Activated T-cell treated with anti-CD3 and anti-CD28 coated beads, Interleukin-2, amount 50 U/mL, for 24 hours (primary cell): ENCODE measurements around the gene CDH10.

Experiments used
- DNase-seq: peaks from one replicate; pipeline ENCODE4 v3.0.0-alpha.2; 2020
- H3K27ac Mint-ChIP-seq: 2 replicates; pipeline ENCODE4 v1.8.0; 2020; ENCODE audit warnings: mild to moderate bottlenecking, mixed read lengths
- H3K27me3 Mint-ChIP-seq: 2 replicates; pipeline ENCODE4 v1.8.0; 2020; ENCODE audit warnings: mixed read lengths
- H3K36me3 Mint-ChIP-seq: 2 replicates; pipeline ENCODE4 v1.8.0; 2020; ENCODE audit warnings: low read depth, mixed read lengths
- H3K4me1 Mint-ChIP-seq: 2 replicates; pipeline ENCODE4 v1.8.0; 2020; ENCODE audit warnings: low read depth, mixed read lengths
- H3K4me3 Mint-ChIP-seq: 2 replicates; pipeline ENCODE4 v1.8.0; 2020; ENCODE audit warnings: mild to moderate bottlenecking, moderate library complexity, mixed read lengths
- H3K9me3 Mint-ChIP-seq: 2 replicates; pipeline ENCODE4 v1.8.0; 2020; ENCODE audit warnings: mixed read lengths

Gene CDH10

GRCh38 chr5:24555229-24555628, 89.5 kb downstream of the CDH10 start:
- no peak for DNase-seq
- Mint-ChIP-seq H3K27me3 (no peaks in the 10 kb centered on the region), H3K9me3 (peaks cover 19% of the 10 kb centered on the region), H3K36me3 (no peaks in the 10 kb centered on the region), H3K4me1 (no peaks in the 10 kb centered on the region), H3K4me3 (no peak overlapping the region), H3K27ac (no peak overlapping the region)

- no peaks in the 10 kb centered on the region for H3K36me3 Mint-ChIP-seq
- H3K27me3 Mint-ChIP-seq: no peaks in the 10 kb centered on the region
- H3K27ac Mint-ChIP-seq: no peak overlapping the region
- no peaks in the 10 kb centered on the region for H3K4me1 Mint-ChIP-seq
- H3K4me3 Mint-ChIP-seq: no peak overlapping the region
- no peak for DNase-seq
- H3K9me3 Mint-ChIP-seq: peaks cover 11% of the 10 kb centered on the region
Observed at GRCh38 chr5:24547132-24547531, 97.6 kb downstream of the CDH10 start.

GRCh38 chr5:24539613-24540012, 105.2 kb downstream of the CDH10 start:
- Mint-ChIP-seq H3K27ac (no peak overlapping the region), H3K36me3 (no peaks in the 10 kb centered on the region), H3K4me1 (no peaks in the 10 kb centered on the region), H3K27me3 (no peaks in the 10 kb centered on the region), H3K9me3 (peaks cover 16% of the 10 kb centered on the region), H3K4me3 (no peak overlapping the region)
- no peak for DNase-seq

DNA sequence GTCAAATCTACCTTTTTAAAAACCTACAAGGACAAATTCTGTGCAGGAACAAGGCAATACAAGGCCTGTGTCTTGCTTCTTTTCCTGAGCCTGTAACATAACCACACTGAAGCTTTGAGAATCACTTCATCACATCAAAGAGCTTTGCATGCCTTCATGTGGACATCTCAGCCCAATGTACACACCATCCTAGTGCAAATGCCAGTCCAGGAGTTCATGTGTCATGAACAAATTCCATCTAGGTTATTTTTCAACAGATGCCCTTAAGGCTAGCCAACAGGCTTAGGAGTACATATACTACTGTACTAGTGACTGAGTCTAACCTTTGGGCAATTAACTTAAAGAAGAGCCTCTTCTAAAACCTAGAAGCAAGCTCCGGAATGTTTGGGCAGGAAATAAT, 106.4 kb downstream of the CDH10 start:
- peaks cover 12% of the 10 kb centered on the region for H3K9me3 Mint-ChIP-seq
- no peaks in the 10 kb centered on the region for H3K27me3 Mint-ChIP-seq
- H3K27ac Mint-ChIP-seq: no peak overlapping the region
- H3K4me3 Mint-ChIP-seq: no peak overlapping the region
- no peaks in the 10 kb centered on the region for H3K4me1 Mint-ChIP-seq
- no peak for DNase-seq
- H3K36me3 Mint-ChIP-seq: no peaks in the 10 kb centered on the region

- Mint-ChIP-seq H3K27ac (no peak overlapping the region), H3K27me3 (no peaks in the 10 kb centered on the region), H3K4me3 (no peak overlapping the region), H3K4me1 (no peaks in the 10 kb centered on the region), H3K36me3 (no peaks in the 10 kb centered on the region), H3K9me3 (peaks cover 10% of the 10 kb centered on the region)
- no peak for DNase-seq
Observed at GRCh38 chr5:24535646-24536045, 109.1 kb downstream of the CDH10 start.

DNA sequence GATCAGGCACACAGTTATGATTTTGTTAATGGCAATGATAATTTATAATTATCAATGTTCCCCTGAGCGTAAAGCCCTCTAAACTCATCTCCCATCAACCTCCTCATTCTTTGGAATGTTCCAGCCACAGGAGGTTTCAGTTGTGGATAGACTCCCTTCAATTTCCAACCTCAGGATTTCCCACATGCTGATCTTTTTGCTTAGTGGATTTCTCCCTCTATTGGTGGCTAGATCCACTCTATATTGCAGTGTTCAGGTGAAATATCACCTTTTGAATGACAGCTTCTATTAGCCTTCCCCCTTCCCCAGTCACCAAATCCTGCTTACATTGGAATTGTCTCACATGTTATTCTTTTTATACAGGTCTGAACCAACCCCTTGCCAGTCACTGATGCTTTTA, 113.9 kb downstream of the CDH10 start:
- H3K4me1 Mint-ChIP-seq: no peaks in the 10 kb centered on the region
- no peaks in the 10 kb centered on the region for H3K36me3 Mint-ChIP-seq
- peaks cover 16% of the 10 kb centered on the region for H3K9me3 Mint-ChIP-seq
- DNase-seq: no peak
- H3K27me3 Mint-ChIP-seq: no peaks in the 10 kb centered on the region
- H3K27ac Mint-ChIP-seq: no peak overlapping the region
- no peak overlapping the region for H3K4me3 Mint-ChIP-seq

- H3K4me1 Mint-ChIP-seq: no peaks in the 10 kb centered on the region
- no peak overlapping the region for H3K4me3 Mint-ChIP-seq
- DNase-seq: no peak
- no peak overlapping the region for H3K27ac Mint-ChIP-seq
- no peaks in the 10 kb centered on the region for H3K36me3 Mint-ChIP-seq
- no peaks in the 10 kb centered on the region for H3K27me3 Mint-ChIP-seq
- peaks cover 13% of the 10 kb centered on the region for H3K9me3 Mint-ChIP-seq
Observed at GRCh38 chr5:24525414-24525813, 119.4 kb downstream of the CDH10 start.

DNA sequence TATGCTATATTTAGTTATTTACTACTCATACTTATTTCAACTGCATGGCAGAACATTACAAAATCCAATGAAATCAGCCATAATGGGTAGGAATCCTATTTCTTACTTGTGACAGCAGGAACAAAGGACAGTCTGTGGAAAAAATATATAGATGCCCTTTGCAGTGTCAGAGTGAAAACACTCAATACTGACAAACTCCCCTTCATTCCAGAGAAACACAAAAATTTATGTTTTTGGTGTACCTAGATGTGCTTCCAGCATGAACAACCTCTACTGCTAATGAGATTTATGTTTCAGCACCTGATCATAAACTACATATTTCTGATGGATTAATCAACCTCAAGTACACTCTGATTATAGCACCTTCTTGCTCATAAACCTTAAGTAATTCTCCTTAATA, 132.4 kb downstream of the CDH10 start:
- Mint-ChIP-seq H3K36me3 (no peaks in the 10 kb centered on the region), H3K9me3 (peaks cover 20% of the 10 kb centered on the region), H3K27me3 (no peaks in the 10 kb centered on the region), H3K4me3 (no peak overlapping the region), H3K27ac (no peak overlapping the region), H3K4me1 (no peaks in the 10 kb centered on the region)
- DNase-seq: no peak

DNA sequence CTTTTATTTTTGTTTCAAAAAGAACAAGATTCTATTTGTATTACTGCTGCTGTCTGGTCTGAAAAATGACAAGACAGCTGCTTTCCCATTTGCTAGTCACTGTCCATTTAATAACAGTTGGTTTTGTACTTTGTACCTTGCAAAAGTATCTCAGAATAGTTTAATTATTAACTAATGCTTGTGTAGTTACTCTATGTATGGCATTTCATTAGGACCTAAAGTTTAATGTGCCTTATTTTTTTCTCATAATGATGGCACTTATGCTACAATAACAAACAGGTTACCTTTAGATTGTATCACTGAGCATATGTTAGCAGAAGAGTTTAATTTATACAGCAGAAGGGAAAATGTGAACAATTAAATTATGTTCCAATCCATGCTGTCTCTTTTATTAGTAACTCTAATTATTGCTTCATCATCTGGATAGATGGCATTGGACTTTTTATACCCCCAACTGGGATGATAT, 134.2 kb downstream of the CDH10 start:
- no peak for DNase-seq
- Mint-ChIP-seq H3K4me1 (no peaks in the 10 kb centered on the region), H3K36me3 (no peaks in the 10 kb centered on the region), H3K27me3 (no peaks in the 10 kb centered on the region), H3K9me3 (peaks cover 20% of the 10 kb centered on the region), H3K27ac (no peak overlapping the region), H3K4me3 (no peak overlapping the region)

DNA sequence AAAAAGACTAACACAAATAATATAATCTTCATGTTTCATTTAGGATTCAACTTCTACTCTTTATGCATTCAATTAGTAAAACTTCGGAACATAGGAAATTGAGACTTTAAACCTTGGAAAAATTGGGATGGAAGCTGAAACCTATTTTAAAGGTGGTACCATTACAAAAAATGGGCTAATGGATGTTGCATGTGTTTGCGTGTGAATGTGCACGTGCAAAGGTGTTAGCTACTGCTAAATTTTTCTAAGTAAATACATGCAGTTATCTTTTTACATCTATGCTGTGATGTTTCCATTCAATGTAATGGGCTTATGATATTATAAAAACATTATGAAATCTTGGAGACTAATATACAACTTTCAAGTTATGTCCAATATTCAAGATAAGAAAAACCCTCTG, 134.8 kb downstream of the CDH10 start:
- DNase-seq: no peak
- Mint-ChIP-seq H3K9me3 (peaks cover 20% of the 10 kb centered on the region), H3K36me3 (no peaks in the 10 kb centered on the region), H3K4me1 (no peaks in the 10 kb centered on the region), H3K27ac (no peak overlapping the region), H3K27me3 (no peaks in the 10 kb centered on the region), H3K4me3 (no peak overlapping the region)

GRCh38 chr5:24505258-24505657, 139.5 kb downstream of the CDH10 start:
- Mint-ChIP-seq H3K27ac (no peak overlapping the region), H3K9me3 (peaks cover 7% of the 10 kb centered on the region), H3K4me1 (no peaks in the 10 kb centered on the region), H3K27me3 (no peaks in the 10 kb centered on the region), H3K36me3 (no peaks in the 10 kb centered on the region), H3K4me3 (no peak overlapping the region)
- no peak for DNase-seq

DNA sequence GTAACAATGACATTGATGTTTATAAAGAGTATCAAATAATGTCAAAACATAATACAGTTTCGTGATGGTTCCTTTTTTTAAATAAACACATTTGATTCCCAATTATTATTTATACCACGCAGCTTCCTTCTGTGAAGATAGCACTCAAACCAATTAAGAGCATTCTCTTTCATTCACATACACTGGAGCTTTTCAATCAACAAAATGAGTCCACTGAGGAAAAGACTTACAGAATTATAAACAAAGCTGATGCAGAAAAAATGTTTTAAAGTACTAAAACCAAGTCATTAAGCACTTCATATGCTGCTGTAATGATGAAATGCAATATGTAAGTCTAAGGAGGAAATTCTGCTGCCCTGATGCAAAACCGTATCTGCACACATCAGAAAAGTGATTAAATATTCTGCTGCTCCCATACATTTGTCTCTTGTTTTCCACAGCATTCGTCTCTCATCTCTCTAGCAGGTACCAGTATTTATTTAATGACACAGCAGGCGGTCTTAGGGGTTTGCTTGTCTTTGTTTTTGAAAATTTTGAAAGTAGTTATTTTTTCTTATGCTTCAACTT, 147.1 kb downstream of the CDH10 start:
- H3K4me3 Mint-ChIP-seq: no peak overlapping the region

DNA sequence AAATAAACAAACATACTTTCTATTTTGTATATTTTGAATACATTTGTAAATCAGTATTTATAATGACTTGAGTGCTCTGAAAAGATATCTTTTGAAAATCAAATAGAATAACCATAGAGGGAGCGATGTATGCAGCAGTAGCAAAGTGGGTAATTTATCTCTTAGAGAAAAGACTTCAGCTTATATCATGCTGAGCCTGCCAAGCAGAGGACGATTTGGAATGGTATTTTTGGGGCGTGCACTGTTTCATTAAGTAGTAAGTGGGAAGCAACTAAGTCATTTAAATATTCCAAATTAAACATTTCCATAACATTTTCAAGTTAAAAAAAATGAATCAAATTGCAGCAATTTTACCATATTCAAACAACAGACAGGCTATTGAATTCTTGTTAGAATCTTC, 147.6 kb downstream of the CDH10 start:
- Mint-ChIP-seq H3K4me1 (no peaks in the 10 kb centered on the region), H3K36me3 (no peaks in the 10 kb centered on the region), H3K27ac (no peak overlapping the region), H3K4me3 (no peak overlapping the region), H3K27me3 (no peaks in the 10 kb centered on the region), H3K9me3 (peaks cover 15% of the 10 kb centered on the region)
- DNase-seq: no peak

More for the DNA sequence above, 147.1 kb downstream of the CDH10 start:
- no peaks in the 10 kb centered on the region for H3K4me1 Mint-ChIP-seq
- no peak overlapping the region for H3K27ac Mint-ChIP-seq
- DNase-seq: no peak
- H3K9me3 Mint-ChIP-seq: peaks cover 15% of the 10 kb centered on the region
- no peaks in the 10 kb centered on the region for H3K36me3 Mint-ChIP-seq
- no peaks in the 10 kb centered on the region for H3K27me3 Mint-ChIP-seq

DNA sequence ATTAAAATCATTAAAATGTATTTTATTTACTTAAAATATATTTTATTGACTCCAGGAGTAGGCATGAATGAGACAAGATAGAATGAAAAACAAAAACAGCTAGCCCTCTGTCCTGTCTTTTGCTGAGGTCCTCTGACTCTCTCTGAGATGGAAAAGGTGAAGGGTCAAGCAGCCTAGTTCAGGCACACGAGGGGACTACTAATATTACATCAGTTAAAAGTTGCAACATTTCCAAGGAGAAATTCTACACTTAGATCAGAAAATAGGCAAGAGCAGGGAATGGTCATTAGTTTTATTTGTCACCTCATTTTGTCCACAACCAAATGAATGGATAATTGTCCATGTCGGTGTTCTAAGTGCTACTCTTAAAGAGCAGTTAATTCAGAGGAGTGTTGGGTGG, 148.5 kb downstream of the CDH10 start:
- H3K4me3 Mint-ChIP-seq: no peak overlapping the region
- H3K36me3 Mint-ChIP-seq: no peaks in the 10 kb centered on the region
- H3K4me1 Mint-ChIP-seq: no peaks in the 10 kb centered on the region
- no peak overlapping the region for H3K27ac Mint-ChIP-seq
- no peaks in the 10 kb centered on the region for H3K27me3 Mint-ChIP-seq
- H3K9me3 Mint-ChIP-seq: peaks cover 17% of the 10 kb centered on the region
- no peak for DNase-seq

GRCh38 chr5:24492229-24492628, 152.5 kb downstream of the CDH10 start:
- no peak overlapping the region for H3K27ac Mint-ChIP-seq
- no peak overlapping the region for H3K4me3 Mint-ChIP-seq
- no peaks in the 10 kb centered on the region for H3K4me1 Mint-ChIP-seq
- H3K9me3 Mint-ChIP-seq: peaks cover 23% of the 10 kb centered on the region
- no peak for DNase-seq
- no peaks in the 10 kb centered on the region for H3K27me3 Mint-ChIP-seq
- no peaks in the 10 kb centered on the region for H3K36me3 Mint-ChIP-seq

- H3K4me1 Mint-ChIP-seq: no peaks in the 10 kb centered on the region
- no peaks in the 10 kb centered on the region for H3K27me3 Mint-ChIP-seq
- no peaks in the 10 kb centered on the region for H3K36me3 Mint-ChIP-seq
- peaks cover 19% of the 10 kb centered on the region for H3K9me3 Mint-ChIP-seq
- no peak overlapping the region for H3K27ac Mint-ChIP-seq
- no peak overlapping the region for H3K4me3 Mint-ChIP-seq
- DNase-seq: no peak
Observed at GRCh38 chr5:24491490-24491889, 153.3 kb downstream of the CDH10 start.
